ENCODE results near the gene GABPB1.
A peak's percentile ranks its signal among the peaks of the same experiment; 100 is the strongest.

GABPB1 gene

DNA sequence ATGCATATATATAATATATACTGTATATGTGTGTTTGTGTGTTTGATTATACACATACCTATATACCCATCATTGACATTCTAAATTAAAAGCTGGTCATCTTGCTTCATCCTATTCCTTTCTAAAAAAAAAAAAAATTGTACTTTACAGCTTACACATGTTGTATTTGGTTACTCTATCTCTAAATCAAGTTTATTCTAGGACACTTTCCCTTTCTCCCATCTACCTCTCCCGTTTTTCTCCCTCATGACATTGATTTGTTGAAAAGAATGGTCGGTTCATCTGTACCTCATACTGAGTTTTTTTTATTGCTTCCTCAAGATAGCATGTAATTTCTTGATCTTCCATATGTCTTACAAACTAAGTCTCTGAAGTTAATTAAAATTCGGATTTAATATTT, 26.9 kb downstream of the GABPB1 start:
- DNase-seq (ENCODE audit: low spot score): no peak
- Histone ChIP-seq H3K27ac (no peak overlapping the region), H3K4me3 (no peak overlapping the region)
- TF ChIP-seq, protein P1, sequence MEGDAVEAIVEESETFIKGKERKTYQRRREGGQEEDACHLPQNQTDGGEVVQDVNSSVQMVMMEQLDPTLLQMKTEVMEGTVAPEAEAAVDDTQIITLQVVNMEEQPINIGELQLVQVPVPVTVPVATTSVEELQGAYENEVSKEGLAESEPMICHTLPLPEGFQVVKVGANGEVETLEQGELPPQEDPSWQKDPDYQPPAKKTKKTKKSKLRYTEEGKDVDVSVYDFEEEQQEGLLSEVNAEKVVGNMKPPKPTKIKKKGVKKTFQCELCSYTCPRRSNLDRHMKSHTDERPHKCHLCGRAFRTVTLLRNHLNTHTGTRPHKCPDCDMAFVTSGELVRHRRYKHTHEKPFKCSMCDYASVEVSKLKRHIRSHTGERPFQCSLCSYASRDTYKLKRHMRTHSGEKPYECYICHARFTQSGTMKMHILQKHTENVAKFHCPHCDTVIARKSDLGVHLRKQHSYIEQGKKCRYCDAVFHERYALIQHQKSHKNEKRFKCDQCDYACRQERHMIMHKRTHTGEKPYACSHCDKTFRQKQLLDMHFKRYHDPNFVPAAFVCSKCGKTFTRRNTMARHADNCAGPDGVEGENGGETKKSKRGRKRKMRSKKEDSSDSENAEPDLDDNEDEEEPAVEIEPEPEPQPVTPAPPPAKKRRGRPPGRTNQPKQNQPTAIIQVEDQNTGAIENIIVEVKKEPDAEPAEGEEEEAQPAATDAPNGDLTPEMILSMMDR (IDR thresholded peaks at IDR 0.05): no peak

- Histone ChIP-seq H3K27ac (no peak overlapping the region), H3K4me3 (no peak overlapping the region)
- TF ChIP-seq, protein P1 (IDR thresholded peaks at IDR 0.05): no peak
- no peak for DNase-seq (ENCODE audit: low spot score)
Measured at GRCh38 chr15:50321680-50322210, 33.3 kb downstream of the GABPB1 start.

- Histone ChIP-seq H3K27ac (no peak overlapping the region), H3K4me3 (no peak overlapping the region)
- TF ChIP-seq, protein P1 (IDR thresholded peaks at IDR 0.05): no peak
- no peak for DNase-seq (ENCODE audit: low spot score)
Measured at GRCh38 chr15:50320504-50320903, 34.5 kb downstream of the GABPB1 start.

- Histone ChIP-seq H3K4me3 (no peak overlapping the region), H3K27ac (no peak overlapping the region)
- DNase-seq (ENCODE audit: low spot score): no peak
- TF ChIP-seq, protein P1 (IDR thresholded peaks at IDR 0.05): no peak
Measured at GRCh38 chr15:50318697-50319096, 36.3 kb downstream of the GABPB1 start.

- no peak for DNase-seq (ENCODE audit: low spot score)
- Histone ChIP-seq H3K27ac (no peak overlapping the region), H3K4me3 (no peak overlapping the region)
- TF ChIP-seq, protein P1 (IDR thresholded peaks at IDR 0.05): peak; percentile 49
Measured at GRCh38 chr15:50315814-50316630, 39.0 kb downstream of the GABPB1 start.

DNA sequence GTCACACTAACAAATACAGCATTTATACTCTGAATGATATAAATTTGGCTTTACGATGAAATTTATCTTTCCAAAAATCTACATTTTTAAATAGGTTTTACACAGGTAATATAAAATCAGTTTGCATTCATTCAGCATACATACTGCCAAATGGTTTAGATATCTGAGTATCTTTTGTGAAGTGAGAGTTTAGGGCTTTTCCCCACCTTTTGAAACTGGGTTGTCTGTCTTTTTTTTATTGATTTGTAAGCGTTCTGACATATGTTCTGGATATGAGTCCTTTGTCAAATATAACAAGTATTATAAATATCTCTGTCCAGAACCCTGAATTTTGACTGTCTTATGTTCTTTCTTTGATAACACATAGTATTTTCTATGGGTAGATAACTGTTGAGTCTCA, 42.4 kb downstream of the GABPB1 start:
- TF ChIP-seq, protein P1 (IDR thresholded peaks at IDR 0.05): no peak
- DNase-seq (ENCODE audit: low spot score): no peak
- Histone ChIP-seq H3K4me3 (no peak overlapping the region), H3K27ac (no peak overlapping the region)

- DNase-seq (ENCODE audit: low spot score): no peak
- TF ChIP-seq, protein P1 (IDR thresholded peaks at IDR 0.05): no peak
- Histone ChIP-seq H3K27ac (no peak overlapping the region), H3K4me3 (no peak overlapping the region)
Measured at GRCh38 chr15:50307799-50308198, 47.2 kb downstream of the GABPB1 start.
